GM23338 (cell line): ENCODE results near the gene NFIC. TPM values are rescaled to one million over a fixed set of nuclear protein-coding genes. Genes with fewer than 3 reads are reported as not detected.

Source experiments
- ATAC-seq: fragments of 200-7000 bp; cut with Tn5 transposase; 3 replicates; pipeline ENCODE4 v1.9.1; 2020
- DNase-seq: peaks from one replicate; pipeline ENCODE4 v3.0.0-alpha.2; 2015; ENCODE audit warnings: low spot score
- H2AFZ ChIP-seq: fragments of 200-600 bp; sonication (generic); 2 replicates; pipeline ENCODE4 v1.8.0; 2016; ENCODE audit warnings: antibody characterized with exemption, mild to moderate bottlenecking, moderate library complexity
- H3F3A ChIP-seq: fragments of 200-600 bp; sonication (generic); replicated peaks from 2 replicates; pipeline ENCODE4 v1.8.0; 2017; ENCODE audit warnings: antibody characterized with exemption, mixed run types, low read depth
- H3K27ac ChIP-seq: fragments of 200-600 bp; sonication (generic); 2 replicates; pipeline ENCODE4 v1.6.1; 2016; ENCODE audit warnings: low read depth
- H3K27me3 ChIP-seq: fragments of 200-600 bp; sonication (generic); 2 replicates; pipeline ENCODE4 v1.8.0; 2016; ENCODE audit warnings: mild to moderate bottlenecking, mixed run types, moderate library complexity; ENCODE audit not compliant: insufficient read depth
- H3K36me3 ChIP-seq: fragments of 200-600 bp; sonication (generic); 2 replicates; pipeline ENCODE4 v1.8.0; 2016; ENCODE audit warnings: mild to moderate bottlenecking; ENCODE audit not compliant: insufficient read depth
- H3K4me1 ChIP-seq: fragments of 200-600 bp; sonication (generic); 2 replicates; pipeline ENCODE4 v1.8.0; 2016; ENCODE audit warnings: mild to moderate bottlenecking, moderate library complexity; ENCODE audit not compliant: insufficient read depth
- H3K4me2 ChIP-seq: fragments of 200-600 bp; sonication (generic); 2 replicates; pipeline ENCODE4 v1.7.1; 2017; ENCODE audit warnings: mixed run types
- H3K4me3 ChIP-seq: fragments of 200-600 bp; sonication (generic); 2 replicates; pipeline ENCODE4 v1.6.1; 2016; ENCODE audit warnings: mixed run types
- H3K79me2 ChIP-seq: fragments of 200-600 bp; sonication (generic); replicated peaks from 2 replicates; pipeline ENCODE4 v1.8.0; 2017; ENCODE audit warnings: mild to moderate bottlenecking; ENCODE audit not compliant: insufficient read depth
- H3K9me2 ChIP-seq: fragments of 200-600 bp; sonication (generic); 2 replicates; pipeline ENCODE4 v1.8.0; 2017; ENCODE audit not compliant: insufficient read depth
- H4K20me1 ChIP-seq: fragments of 200-600 bp; sonication (generic); replicated peaks from 2 replicates; pipeline ENCODE4 v1.8.0; 2017; ENCODE audit warnings: mild to moderate bottlenecking; ENCODE audit not compliant: insufficient read depth
- H3K27ac Mint-ChIP-seq: 2 replicates; pipeline ENCODE4 v1.8.0; 2020; ENCODE audit warnings: inconsistent platforms, mild to moderate bottlenecking, moderate library complexity, mixed read lengths
- H3K27me3 Mint-ChIP-seq: 3 replicates; pipeline ENCODE4 v1.8.0; 2022; ENCODE audit warnings: low read depth, mild to moderate bottlenecking, moderate library complexity, mixed read lengths, inconsistent platforms; ENCODE audit not compliant: insufficient read depth, poor library complexity
- H3K36me3 Mint-ChIP-seq: 3 replicates; pipeline ENCODE4 v1.8.0; 2021; ENCODE audit warnings: low read depth, mild to moderate bottlenecking, inconsistent platforms, moderate library complexity, mixed read lengths
- H3K4me1 Mint-ChIP-seq: 3 replicates; pipeline ENCODE4 v1.8.0; 2020; ENCODE audit warnings: mild to moderate bottlenecking, inconsistent platforms, mixed read lengths
- H3K4me3 Mint-ChIP-seq: 3 replicates; pipeline ENCODE4 v1.8.0; 2021; ENCODE audit warnings: moderate library complexity, mild to moderate bottlenecking, inconsistent platforms, mixed read lengths
- H3K9me3 Mint-ChIP-seq: 3 replicates; pipeline ENCODE4 v1.8.0; 2020; ENCODE audit warnings: moderate library complexity, mild to moderate bottlenecking, inconsistent platforms, mixed read lengths
- CREB1 ChIP-seq: fragments of 250-450 bp; sonication (Bioruptor Pico); IDR thresholded peaks from 2 replicates; pipeline ENCODE4 v1.5.0; 2020; ENCODE audit warnings: low read depth, mild to moderate bottlenecking, moderate library complexity
- CTCF ChIP-seq, 2 experiments: fragments of 200-600 bp in 1 of 2; sonication (generic) in 1 of 2; conservative IDR thresholded peaks; 2 replicates each; pipeline versions ENCODE4 v1.5.1 to v1.6.1; 2016 to 2017; ENCODE audit warnings: antibody characterized with exemption in 2 of 2, low read depth in 2 of 2, mild to moderate bottlenecking in 2 of 2, moderate library complexity in 1 of 2
- ETS1 ChIP-seq: IDR thresholded peaks from 2 replicates; pipeline ENCODE4 v1.6.1; 2016; ENCODE audit warnings: antibody characterized with exemption
- EZH2 ChIP-seq: fragments of 200-600 bp; sonication (generic); IDR thresholded peaks from one replicate; pipeline ENCODE4 v1.8.0; 2017; ENCODE audit warnings: antibody characterized with exemption, mild to moderate bottlenecking, low read depth; ENCODE audit not compliant: unreplicated experiment
- EZH2phosphoT487 ChIP-seq: fragments of 200-600 bp; sonication (generic); IDR thresholded peaks from one replicate; pipeline ENCODE4 v1.8.1; 2018; ENCODE audit warnings: antibody characterized with exemption; ENCODE audit not compliant: unreplicated experiment
- JUNB ChIP-seq: IDR thresholded peaks from one replicate; pipeline ENCODE4 v1.6.1; 2016; ENCODE audit warnings: antibody characterized with exemption; ENCODE audit not compliant: unreplicated experiment
- NANOG ChIP-seq: IDR thresholded peaks from 2 replicates; pipeline ENCODE4 v1.6.1; 2016; ENCODE audit warnings: antibody characterized with exemption, borderline replicate concordance
- POLR2AphosphoS5 ChIP-seq: IDR thresholded peaks from 2 replicates; pipeline ENCODE4 v1.6.1; 2016; ENCODE audit warnings: antibody characterized with exemption, low read depth
- REST ChIP-seq: IDR thresholded peaks from one replicate; pipeline ENCODE4 v1.6.1; 2018; ENCODE audit warnings: antibody characterized with exemption; ENCODE audit not compliant: unreplicated experiment
- STAT1 ChIP-seq: IDR thresholded peaks from one replicate; pipeline ENCODE4 v1.6.1; 2016; ENCODE audit warnings: antibody characterized with exemption; ENCODE audit not compliant: unreplicated experiment
- ZNF114 ChIP-seq: fragments of 250-450 bp; sonication (Bioruptor Pico); IDR thresholded peaks from 2 replicates; pipeline ENCODE4 v1.5.0; 2020; ENCODE audit warnings: mild to moderate bottlenecking, moderate library complexity
- ZNF331 ChIP-seq: fragments of 250-450 bp; sonication (Bioruptor Pico); IDR thresholded peaks from 2 replicates; pipeline ENCODE4 v1.5.0; 2020; ENCODE audit warnings: low read depth, mild to moderate bottlenecking, moderate library complexity
- ZNF462 ChIP-seq: fragments of 250-450 bp; sonication (Bioruptor Pico); IDR thresholded peaks from 2 replicates; pipeline ENCODE4 v1.5.0; 2020; ENCODE audit warnings: mild to moderate bottlenecking, moderate library complexity
- polyA plus RNA-seq: library from polyadenylated mRNA; unstranded; fragments of >200 nt; fragmentation: Nextera tagmentation; extraction: Ambion mirVana; gene quantifications from 2 replicates; pipeline ENCODE4 v1.2.1, GENCODE V29; 2016
- total RNA-seq: library from RNA; depleted of rRNA; stranded (reverse); fragments of >200 nt; shearing (Covaris generic); gene quantifications from 2 replicates; pipeline ENCODE4 v1.2.3, GENCODE V29; 2014

The NFIC gene
- total and polyA plus RNA-seq, 2 experiments from 2014 or later, result 1.3 to 5.3 TPM

GRCh38 chr19:3406571-3407111, 40.3 kb downstream of the NFIC start:
- no peak for ATAC-seq
- Histone ChIP-seq H3K27ac (no peak overlapping the region), H3K4me2 (no peak overlapping the region), H3F3A (no peaks in the 10 kb centered on the region), H3K4me3 (no peak overlapping the region), H3K79me2 (no peaks in the 10 kb centered on the region), H2AFZ (no peak overlapping the region), H3K4me1 (no peaks in the 10 kb centered on the region), H3K9me2 (no peaks in the 10 kb centered on the region), H4K20me1 (no peaks in the 10 kb centered on the region), H3K36me3 (no peaks in the 10 kb centered on the region), H3K27me3 (no peaks in the 10 kb centered on the region)
- H3K4me1 Mint-ChIP-seq, result peaks cover 7% of the 10 kb centered on the region; the same call in 2 of the 3 replicates
- H3K27ac Mint-ChIP-seq, result no peak overlapping the region
- no peak for DNase-seq
- H3K4me3 Mint-ChIP-seq, result no peak overlapping the region
- H3K36me3 Mint-ChIP-seq, result no peaks in the 10 kb centered on the region
- peaks cover 13% of the 10 kb centered on the region for H3K27me3 Mint-ChIP-seq
- no peak for TF ChIP-seq ZNF331 (CRISPR knock-in tag)
- no peak for TF ChIP-seq REST
- TF ChIP-seq POLR2AphosphoS5, result no peak
- TF ChIP-seq CTCF (conservative IDR thresholded peaks at IDR 0.05; ENCODE audit: low read depth in 2 of 2), result no peak
- TF ChIP-seq ZNF114, result no peak
- TF ChIP-seq ETS1, result no peak
- TF ChIP-seq EZH2phosphoT487, result no peak
- TF ChIP-seq NANOG, result no peak
- no peak for TF ChIP-seq CREB1 (CRISPR knock-in tag)
- no peak for TF ChIP-seq JUNB
- no peak for TF ChIP-seq EZH2
- no peak for TF ChIP-seq ZNF462 (CRISPR knock-in tag)
- no peak for TF ChIP-seq STAT1
- H3K9me3 Mint-ChIP-seq, result peaks cover 4% of the 10 kb centered on the region; the same call in 2 of the 3 replicates
